ENCODE data around the gene PPP2R3B. TPM values are rescaled to one million over a fixed set of nuclear protein-coding genes. Genes with fewer than 3 reads are reported as not detected.
"Not testable (repeated sequence)": the region's sequence is repeated elsewhere in the genome, so short reads cannot be mapped to it uniquely, and the experiment has no call there.

Gene PPP2R3B
- polyA plus RNA-seq, 2 donors, result 18.5 to 54.1 TPM

- H3K27me3 ChIP-seq (ENCODE audit: control insufficient read depth in 1 of 2, insufficient read depth in 2 of 2, low read length in 2 of 2), result no peaks in the 10 kb centered on the region
- WGBS, 2 donors, result 88 to 90% methylated on average over 12 of the region's 12 CpGs
- no peak overlapping the region for H3K27ac ChIP-seq (ENCODE audit: low read depth in 2 of 2, low read length in 1 of 2)
- H3K4me3 ChIP-seq (ENCODE audit: low read depth in 1 of 2, low read length in 2 of 2), result no peak overlapping the region
- H3K9me3 ChIP-seq (ENCODE audit: control insufficient read depth in 2 of 2, insufficient read depth in 1 of 2, low read depth in 1 of 2, low read length in 1 of 2), result no peaks in the 10 kb centered on the region
- H3K4me1 ChIP-seq (ENCODE audit: control insufficient read depth in 2 of 2, insufficient read depth in 2 of 2, low read length in 1 of 2), result peaks cover 0 to 3% of the 10 kb centered on the region in 2 donors
- no peaks in the 10 kb centered on the region for H3K36me3 ChIP-seq (ENCODE audit: control insufficient read depth in 2 of 2, insufficient read depth in 2 of 2, low read length in 1 of 2)
These were observed 2.3 kb upstream of the PPP2R3B start for GRCh38 chrX:389021-389441.

GRCh38 chrX:387729-388128 is 1.0 kb upstream of the PPP2R3B start:
- Histone ChIP-seq H3K27me3 (ENCODE audit: control insufficient read depth in 1 of 2, insufficient read depth in 2 of 2, low read length in 2 of 2) (no peaks in the 10 kb centered on the region), H3K9me3 (ENCODE audit: control insufficient read depth in 2 of 2, insufficient read depth in 1 of 2, low read depth in 1 of 2, low read length in 1 of 2) (no peaks in the 10 kb centered on the region), H3K4me1 (ENCODE audit: control insufficient read depth in 2 of 2, insufficient read depth in 2 of 2, low read length in 1 of 2) (peaks cover 0 to 3% of the 10 kb centered on the region in 2 donors), H3K27ac (ENCODE audit: low read depth in 2 of 2, low read length in 1 of 2) (peak overlapping the region in 1 of 2 donors; percentile 75), H3K36me3 (ENCODE audit: control insufficient read depth in 2 of 2, insufficient read depth in 2 of 2, low read length in 1 of 2) (no peaks in the 10 kb centered on the region), H3K4me3 (ENCODE audit: low read depth in 1 of 2, low read length in 2 of 2) (peak overlapping the region in 1 of 2 donors; percentile 69)
- 57 to 71% methylated on average over 14 of the region's 14 CpGs for WGBS, 2 donors

GRCh38 chrX:386239-386767 is 404 bp downstream of the PPP2R3B start:
- H3K4me1 ChIP-seq (ENCODE audit: control insufficient read depth in 2 of 2, insufficient read depth in 2 of 2, low read length in 1 of 2), result peaks cover 0 to 3% of the 10 kb centered on the region in 2 donors
- peak overlapping the region; percentile 96 for H3K27ac ChIP-seq (ENCODE audit: low read depth in 2 of 2, low read length in 1 of 2)
- H3K9me3 ChIP-seq (ENCODE audit: control insufficient read depth in 2 of 2, insufficient read depth in 1 of 2, low read depth in 1 of 2, low read length in 1 of 2), result no peaks in the 10 kb centered on the region
- H3K4me3 ChIP-seq (ENCODE audit: low read depth in 1 of 2, low read length in 2 of 2), result peak overlapping the region; percentile 69 to 96
- 0% methylated on average over 32 to 57 of the region's 57 CpGs for WGBS, 2 donors
- no peaks in the 10 kb centered on the region for H3K36me3 ChIP-seq (ENCODE audit: control insufficient read depth in 2 of 2, insufficient read depth in 2 of 2, low read length in 1 of 2)
- no peaks in the 10 kb centered on the region for H3K27me3 ChIP-seq (ENCODE audit: control insufficient read depth in 1 of 2, insufficient read depth in 2 of 2, low read length in 2 of 2)

GRCh38 chrX:385736-386135 is 971 bp downstream of the PPP2R3B start:
- not testable (repeated sequence) for H3K27me3 ChIP-seq (ENCODE audit: control insufficient read depth in 1 of 2, insufficient read depth in 2 of 2, low read length in 2 of 2); H3K27ac ChIP-seq (ENCODE audit: low read depth in 2 of 2, low read length in 1 of 2); H3K4me3 ChIP-seq (ENCODE audit: low read depth in 1 of 2, low read length in 2 of 2); H3K36me3 ChIP-seq (ENCODE audit: control insufficient read depth in 2 of 2, insufficient read depth in 2 of 2, low read length in 1 of 2); H3K9me3 ChIP-seq (ENCODE audit: control insufficient read depth in 2 of 2, insufficient read depth in 1 of 2, low read depth in 1 of 2, low read length in 1 of 2); H3K4me1 ChIP-seq (ENCODE audit: control insufficient read depth in 2 of 2, insufficient read depth in 2 of 2, low read length in 1 of 2)
- 56 to 62% methylated on average over 12 of the region's 12 CpGs for WGBS, 2 donors

- H3K9me3 ChIP-seq (ENCODE audit: control insufficient read depth in 2 of 2, insufficient read depth in 1 of 2, low read depth in 1 of 2, low read length in 1 of 2), result no peaks in the 10 kb centered on the region
- no peak overlapping the region for H3K4me3 ChIP-seq (ENCODE audit: low read depth in 1 of 2, low read length in 2 of 2)
- no peak overlapping the region for H3K27ac ChIP-seq (ENCODE audit: low read depth in 2 of 2, low read length in 1 of 2)
- peaks cover 0 to 3% of the 10 kb centered on the region in 2 donors for H3K4me1 ChIP-seq (ENCODE audit: control insufficient read depth in 2 of 2, insufficient read depth in 2 of 2, low read length in 1 of 2)
- WGBS, 2 donors, result 88 to 91% methylated on average over 9 of the region's 9 CpGs
- no peaks in the 10 kb centered on the region for H3K27me3 ChIP-seq (ENCODE audit: control insufficient read depth in 1 of 2, insufficient read depth in 2 of 2, low read length in 2 of 2)
- no peaks in the 10 kb centered on the region for H3K36me3 ChIP-seq (ENCODE audit: control insufficient read depth in 2 of 2, insufficient read depth in 2 of 2, low read length in 1 of 2)
These were observed 1.8 kb downstream of the PPP2R3B start for GRCh38 chrX:384861-385260.

- Histone ChIP-seq H3K27ac (ENCODE audit: low read depth in 2 of 2, low read length in 1 of 2) (no peak overlapping the region), H3K27me3 (ENCODE audit: control insufficient read depth in 1 of 2, insufficient read depth in 2 of 2, low read length in 2 of 2) (no peaks in the 10 kb centered on the region), H3K9me3 (ENCODE audit: control insufficient read depth in 2 of 2, insufficient read depth in 1 of 2, low read depth in 1 of 2, low read length in 1 of 2) (no peaks in the 10 kb centered on the region), H3K4me3 (ENCODE audit: low read depth in 1 of 2, low read length in 2 of 2) (no peak overlapping the region), H3K36me3 (ENCODE audit: control insufficient read depth in 2 of 2, insufficient read depth in 2 of 2, low read length in 1 of 2) (no peaks in the 10 kb centered on the region), H3K4me1 (ENCODE audit: control insufficient read depth in 2 of 2, insufficient read depth in 2 of 2, low read length in 1 of 2) (peaks cover 7 to 15% of the 10 kb centered on the region in 2 donors)
- WGBS, 2 donors, result 68 to 73% methylated on average over 13 of the region's 13 CpGs
These were observed 8.3 kb downstream of the PPP2R3B start for GRCh38 chrX:378443-378842.

- peaks cover 12 to 19% of the 10 kb centered on the region in 2 donors for H3K4me1 ChIP-seq (ENCODE audit: control insufficient read depth in 2 of 2, insufficient read depth in 2 of 2, low read length in 1 of 2)
- 86 to 95% methylated on average over 8 to 15 of the region's 16 CpGs for WGBS, 2 donors
- H3K4me3 ChIP-seq (ENCODE audit: low read depth in 1 of 2, low read length in 2 of 2); H3K36me3 ChIP-seq (ENCODE audit: control insufficient read depth in 2 of 2, insufficient read depth in 2 of 2, low read length in 1 of 2); H3K27me3 ChIP-seq (ENCODE audit: control insufficient read depth in 1 of 2, insufficient read depth in 2 of 2, low read length in 2 of 2); H3K27ac ChIP-seq (ENCODE audit: low read depth in 2 of 2, low read length in 1 of 2); H3K9me3 ChIP-seq (ENCODE audit: control insufficient read depth in 2 of 2, insufficient read depth in 1 of 2, low read depth in 1 of 2, low read length in 1 of 2): not testable (repeated sequence)
These were observed 10.5 kb downstream of the PPP2R3B start for GRCh38 chrX:376206-376605.

GRCh38 chrX:375181-376036 is 11.3 kb downstream of the PPP2R3B start:
- H3K4me1 ChIP-seq (ENCODE audit: control insufficient read depth in 2 of 2, insufficient read depth in 2 of 2, low read length in 1 of 2), result peaks cover 12 to 19% of the 10 kb centered on the region in 2 donors
- no peaks in the 10 kb centered on the region for H3K9me3 ChIP-seq (ENCODE audit: control insufficient read depth in 2 of 2, insufficient read depth in 1 of 2, low read depth in 1 of 2, low read length in 1 of 2)
- H3K36me3 ChIP-seq (ENCODE audit: control insufficient read depth in 2 of 2, insufficient read depth in 2 of 2, low read length in 1 of 2), result no peaks in the 10 kb centered on the region
- 55 to 63% methylated on average over 38 of the region's 38 CpGs for WGBS, 2 donors
- no peaks in the 10 kb centered on the region for H3K27me3 ChIP-seq (ENCODE audit: control insufficient read depth in 1 of 2, insufficient read depth in 2 of 2, low read length in 2 of 2)
- H3K4me3 ChIP-seq (ENCODE audit: low read depth in 1 of 2, low read length in 2 of 2), result no peak overlapping the region
- H3K27ac ChIP-seq (ENCODE audit: low read depth in 2 of 2, low read length in 1 of 2), result peak overlapping the region in 1 of 2 donors; percentile 47

- no peaks in the 10 kb centered on the region for H3K9me3 ChIP-seq (ENCODE audit: control insufficient read depth in 2 of 2, insufficient read depth in 1 of 2, low read depth in 1 of 2, low read length in 1 of 2)
- 7 to 8% methylated on average over 21 of the region's 21 CpGs for WGBS, 2 donors
- H3K36me3 ChIP-seq (ENCODE audit: control insufficient read depth in 2 of 2, insufficient read depth in 2 of 2, low read length in 1 of 2), result no peaks in the 10 kb centered on the region
- H3K4me1 ChIP-seq (ENCODE audit: control insufficient read depth in 2 of 2, insufficient read depth in 2 of 2, low read length in 1 of 2), result peaks cover 12 to 19% of the 10 kb centered on the region in 2 donors
- peak overlapping the region; percentile 54 to 62 for H3K4me3 ChIP-seq (ENCODE audit: low read depth in 1 of 2, low read length in 2 of 2)
- no peak overlapping the region for H3K27ac ChIP-seq (ENCODE audit: low read depth in 2 of 2, low read length in 1 of 2)
- no peaks in the 10 kb centered on the region for H3K27me3 ChIP-seq (ENCODE audit: control insufficient read depth in 1 of 2, insufficient read depth in 2 of 2, low read length in 2 of 2)
These were observed 12.1 kb downstream of the PPP2R3B start for GRCh38 chrX:374596-374995.

Data from esophagus (tissue), 2 donors.